HG02588 (cell line): ENCODE data around the gene CCL25.

Experiments
- ATAC-seq: cut with Tn5 transposase; IDR thresholded peaks from one replicate; pipeline ENCODE4 v1.9.1; 2021; ENCODE audit warnings: mild to moderate bottlenecking, moderate library complexity; ENCODE audit not compliant: unreplicated experiment

Gene CCL25

GRCh38 chr19:8044018-8044417 lies 8.5 kb upstream of the CCL25 start:
- no peak for ATAC-seq

- ATAC-seq, result no peak
These were observed 6.5 kb upstream of the CCL25 start for GRCh38 chr19:8045872-8046568.

- ATAC-seq, result no peak
These were observed 5.9 kb upstream of the CCL25 start for GRCh38 chr19:8046569-8047165.

- ATAC-seq, result peak; percentile 62
These were observed 2.1 kb upstream of the CCL25 start for GRCh38 chr19:8050274-8051096.

- no peak for ATAC-seq
These were observed 1.6 kb downstream of the CCL25 start for GRCh38 chr19:8054169-8054568.

GRCh38 chr19:8056533-8056932 lies 4.0 kb downstream of the CCL25 start:
- no peak for ATAC-seq

- no peak for ATAC-seq
These were observed 5.1 kb downstream of the CCL25 start for GRCh38 chr19:8057545-8058270.

GRCh38 chr19:8064911-8065874 lies 12.6 kb downstream of the CCL25 start:
- no peak for ATAC-seq

GRCh38 chr19:8065875-8066261 lies 13.3 kb downstream of the CCL25 start:
- ATAC-seq, result no peak

- no peak for ATAC-seq
These were observed 16.8 kb downstream of the CCL25 start for GRCh38 chr19:8069096-8069973.

GRCh38 chr19:8071912-8072311 lies 19.4 kb downstream of the CCL25 start:
- ATAC-seq, result no peak

GRCh38 chr19:8074501-8074900 lies 21.9 kb downstream of the CCL25 start:
- ATAC-seq, result no peak

GRCh38 chr19:8075158-8076074 lies 22.9 kb downstream of the CCL25 start:
- no peak for ATAC-seq

- no peak for ATAC-seq
These were observed 27.4 kb downstream of the CCL25 start for GRCh38 chr19:8079988-8080387.

GRCh38 chr19:8080832-8081231 lies 28.3 kb downstream of the CCL25 start:
- ATAC-seq, result no peak

- no peak for ATAC-seq
These were observed 29.3 kb downstream of the CCL25 start for GRCh38 chr19:8081569-8082550.

GRCh38 chr19:8083141-8083540 lies 30.6 kb downstream of the CCL25 start:
- no peak for ATAC-seq
